Chondrocyte (in vitro differentiated cells): ENCODE results near the gene OR2T5. TPM values are rescaled to one million over a fixed set of nuclear protein-coding genes. Genes with fewer than 3 reads are reported as not detected.
"Not testable (repeated sequence)": the region's sequence is repeated elsewhere in the genome, so short reads cannot be mapped to it uniquely, and the experiment has no call there.

ENCODE experiments used
- DNase-seq: peaks from one replicate; pipeline ENCODE4 v3.0.0; 2021; ENCODE audit warnings: mixed read lengths, low spot score
- H3K27ac Mint-ChIP-seq: one replicate; pipeline ENCODE4 v1.8.0; 2021; ENCODE audit warnings: mild to moderate bottlenecking, moderate library complexity, mixed read lengths; ENCODE audit not compliant: unreplicated experiment
- H3K27me3 Mint-ChIP-seq: 2 replicates; pipeline ENCODE4 v1.8.0; 2021; ENCODE audit warnings: low read depth, mixed read lengths
- H3K36me3 Mint-ChIP-seq: 2 replicates; pipeline ENCODE4 v1.8.0; 2021; ENCODE audit warnings: low read depth, mixed read lengths
- H3K4me1 Mint-ChIP-seq: 2 replicates; pipeline ENCODE4 v1.8.0; 2021; ENCODE audit warnings: low read depth, mild to moderate bottlenecking, mixed read lengths
- H3K4me3 Mint-ChIP-seq: one replicate; pipeline ENCODE4 v1.8.0; 2021; ENCODE audit warnings: mild to moderate bottlenecking, moderate library complexity, mixed read lengths; ENCODE audit not compliant: unreplicated experiment
- H3K9me3 Mint-ChIP-seq: 2 replicates; pipeline ENCODE4 v1.8.0; 2021; ENCODE audit warnings: low read depth, mixed read lengths
- CTCF ChIP-seq: fragments of 200-600 bp; sonication (generic); IDR thresholded peaks from 2 replicates; pipeline ENCODE4 v1.5.0; 2021; ENCODE audit warnings: antibody characterized with exemption, mild to moderate bottlenecking, moderate library complexity
- total RNA-seq: library from RNA; stranded (reverse); gene quantifications from 3 replicates; pipeline ENCODE4 v1.2.1, GENCODE V29; 2021

Gene OR2T5
- total RNA-seq, 1 donor from 2014 or later = not detected

DNA sequence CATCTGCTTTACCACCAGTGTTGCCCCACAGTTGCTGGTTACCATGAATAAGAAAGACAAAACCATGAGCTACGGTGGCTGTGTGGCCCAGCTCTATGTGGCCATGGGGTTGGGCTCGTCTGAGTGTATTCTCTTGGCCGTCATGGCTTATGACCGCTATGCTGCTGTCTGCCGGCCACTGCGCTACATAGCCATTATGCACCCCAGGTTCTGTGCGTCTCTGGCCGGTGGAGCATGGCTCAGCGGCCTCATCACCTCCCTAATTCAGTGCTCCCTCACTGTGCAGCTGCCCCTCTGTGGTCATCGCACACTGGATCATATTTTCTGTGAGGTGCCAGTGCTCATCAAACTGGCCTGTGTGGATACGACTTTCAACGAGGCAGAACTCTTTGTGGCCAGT lies 33.5 kb downstream of the OR2T5 start:
- Mint-ChIP-seq H3K4me3 (no peak overlapping the region), H3K27ac (no peak overlapping the region), H3K27me3 (no peaks in the 10 kb centered on the region), H3K9me3 (peaks cover 43% of the 10 kb centered on the region), H3K36me3 (no peaks in the 10 kb centered on the region), H3K4me1 (no peaks in the 10 kb centered on the region)
- no peak for TF ChIP-seq CTCF
- no peak for DNase-seq

- not testable (repeated sequence) for H3K9me3 Mint-ChIP-seq, H3K4me3 Mint-ChIP-seq, H3K27ac Mint-ChIP-seq, DNase-seq, H3K27me3 Mint-ChIP-seq, H3K4me1 Mint-ChIP-seq, H3K36me3 Mint-ChIP-seq
Measured at GRCh38 chr1:248537449-248537848, 49.1 kb downstream of the OR2T5 start.

Other genes starting within 250 kb of the OR2T5 start
- gene OR2T33, start 210.6 kb upstream of the OR2T5 start, total RNA-seq = not detected in 3 replicates
- gene OR2T12, start 185.2 kb upstream of the OR2T5 start, total RNA-seq = not detected in 3 replicates
- gene OR2M7, start 164.0 kb upstream of the OR2T5 start, total RNA-seq = not detected in 3 replicates
- not detected in 3 replicates for gene OR14C36, start 139.8 kb upstream of the OR2T5 start, total RNA-seq
- gene OR2T4, start 126.9 kb upstream of the OR2T5 start, total RNA-seq = not detected in 3 replicates
- gene OR2T6, start 112.8 kb upstream of the OR2T5 start, total RNA-seq = not detected in 3 replicates
- gene OR2T1, start 85.5 kb upstream of the OR2T5 start, total RNA-seq = not detected in 3 replicates
- gene OR2T2, start 43.0 kb upstream of the OR2T5 start, total RNA-seq = not detected in 3 replicates
- gene OR2T3, start 15.2 kb upstream of the OR2T5 start, total RNA-seq = not detected in 3 replicates
- not detected in 3 replicates for gene OR2G6, start 19.5 kb downstream of the OR2T5 start, total RNA-seq
- gene OR2T29, start 74.2 kb downstream of the OR2T5 start, total RNA-seq = not detected in 3 replicates
- not detected in 3 replicates for gene OR2T34, start 86.2 kb downstream of the OR2T5 start, total RNA-seq
- not detected in 3 replicates for gene OR2T10, start 109.1 kb downstream of the OR2T5 start, total RNA-seq
- gene OR2T11, start 146.5 kb downstream of the OR2T5 start, total RNA-seq = not detected in 3 replicates
- gene OR2T35, start 156.7 kb downstream of the OR2T5 start, total RNA-seq = not detected in 3 replicates
- gene OR2T27, start 166.9 kb downstream of the OR2T5 start, total RNA-seq = not detected in 3 replicates
- not detected in 3 replicates for gene OR14I1, start 214.2 kb downstream of the OR2T5 start, total RNA-seq